Hematopoietic multipotent progenitor cell treated with erythropoietin and hydrocortisone succinate and interleukin-3 and kit ligand, for 6 days (in vitro differentiated cells): ENCODE results near the gene BUB1B.
A peak's percentile ranks its signal among the peaks of the same experiment; 100 is the strongest.

ENCODE experiments used
- DNase-seq: peaks from one replicate; pipeline ENCODE4 v3.0.0-alpha.2; 2015

Gene BUB1B

GRCh38 chr15:40192942-40193341 is 32.1 kb downstream of the BUB1B start:
- no peak for DNase-seq

DNA sequence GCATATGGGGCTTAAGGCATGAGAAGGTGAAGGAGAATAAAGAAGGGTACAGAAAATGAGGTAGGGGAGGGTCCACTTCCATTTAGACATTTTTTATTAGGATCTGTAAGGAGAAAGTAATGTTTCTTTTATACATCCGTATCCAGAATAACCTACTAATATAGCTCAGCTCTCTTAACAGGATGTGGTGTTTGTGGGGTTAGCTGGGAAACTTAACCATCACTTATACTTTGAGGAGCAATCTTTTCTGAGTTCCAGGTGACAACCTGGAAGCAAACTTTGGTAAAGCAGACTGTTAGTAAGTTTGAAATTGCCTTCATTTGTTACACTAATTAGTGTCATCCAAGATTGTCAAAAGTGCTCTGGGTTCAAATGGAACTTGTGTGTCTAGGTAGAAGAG is 36.6 kb downstream of the BUB1B start:
- DNase-seq: no peak

GRCh38 chr15:40198355-40199085 is 37.7 kb downstream of the BUB1B start:
- DNase-seq: no peak

DNA sequence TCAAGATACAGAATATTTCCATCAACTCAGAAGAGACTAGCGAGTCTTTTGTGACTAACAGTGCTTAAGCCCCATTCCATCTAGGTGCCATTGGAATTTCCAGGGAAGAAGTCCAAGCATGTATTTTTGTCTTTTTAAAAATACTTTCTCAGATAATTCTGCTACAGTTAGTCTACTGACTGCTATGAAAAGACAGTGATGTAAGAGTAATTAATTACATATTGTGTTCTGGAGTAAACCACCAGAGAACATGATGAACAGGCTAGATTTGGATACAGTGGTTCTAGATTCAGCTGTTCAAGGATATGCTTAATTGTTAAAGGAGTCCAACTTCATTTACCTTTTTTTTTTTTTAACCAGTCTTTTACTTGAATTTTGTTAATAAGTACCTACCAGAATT is 43.2 kb downstream of the BUB1B start:
- no peak for DNase-seq

- DNase-seq: peak; percentile 91
Measured at GRCh38 chr15:40217166-40217824, 56.4 kb downstream of the BUB1B start.

GRCh38 chr15:40219801-40220200 is 58.9 kb downstream of the BUB1B start:
- no peak for DNase-seq

GRCh38 chr15:40222131-40222530 is 61.3 kb downstream of the BUB1B start:
- no peak for DNase-seq

DNA sequence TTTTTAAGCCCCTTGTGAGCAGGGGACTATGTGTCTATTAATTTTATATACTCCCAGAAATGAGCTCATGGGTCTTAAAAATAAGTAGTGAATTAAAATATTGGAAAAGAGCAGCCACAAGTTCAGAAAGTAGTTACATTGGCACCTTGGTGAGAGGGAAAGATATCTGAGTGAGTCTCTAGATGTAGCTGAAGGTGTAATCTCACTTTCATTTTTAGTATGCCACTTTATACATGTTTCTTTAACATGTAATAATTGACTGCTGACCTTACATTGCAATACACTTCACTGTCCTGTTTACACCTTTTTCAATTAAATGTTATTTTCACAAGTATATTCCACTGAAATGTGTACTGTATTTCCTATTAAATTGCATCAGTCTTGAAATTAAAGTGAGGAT is 65.9 kb downstream of the BUB1B start:
- DNase-seq: no peak

DNA sequence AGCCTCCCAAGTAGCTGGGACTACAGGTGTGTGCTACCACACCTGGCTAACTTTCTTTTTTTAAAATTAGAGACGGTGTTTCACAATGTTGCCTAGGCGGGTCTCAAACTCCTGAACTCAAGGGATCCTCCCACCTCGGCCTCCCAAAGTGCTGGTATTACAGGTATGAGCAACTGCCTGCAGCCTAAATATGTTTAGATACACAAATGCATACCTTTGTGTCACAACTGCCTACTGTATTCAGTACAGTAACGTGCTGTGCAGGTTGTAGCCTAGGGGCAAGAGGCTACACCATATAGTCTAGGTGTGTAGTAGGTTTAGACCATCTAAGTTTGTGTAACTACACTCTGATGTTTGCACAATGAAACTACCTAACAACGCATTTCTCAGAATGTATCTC is 68.4 kb downstream of the BUB1B start:
- DNase-seq: no peak

DNA sequence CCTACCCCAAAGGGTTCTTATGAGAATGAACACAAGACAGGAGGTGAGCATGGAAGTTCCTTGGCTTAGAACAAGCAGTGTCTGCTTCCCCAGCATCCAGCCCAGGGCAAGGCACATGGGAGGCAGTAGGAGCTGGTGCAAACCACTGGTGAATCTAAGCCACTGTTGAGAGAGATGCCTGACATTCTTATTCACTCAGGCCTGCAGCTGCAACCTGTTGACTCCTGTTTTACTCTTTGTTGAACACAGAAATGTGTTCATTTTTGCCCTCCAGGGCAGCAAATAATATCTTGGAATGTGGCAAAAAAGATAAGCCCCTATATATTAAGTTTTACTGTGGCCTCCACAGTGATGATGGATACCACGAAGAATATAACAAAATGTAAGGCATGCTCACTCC is 69.1 kb downstream of the BUB1B start:
- DNase-seq: no peak

- DNase-seq: no peak
Measured at GRCh38 chr15:40232625-40233070, 71.8 kb downstream of the BUB1B start.

GRCh38 chr15:40233727-40234577 is 73.1 kb downstream of the BUB1B start:
- DNase-seq: no peak

- DNase-seq: no peak
Measured at GRCh38 chr15:40234783-40235182, 73.9 kb downstream of the BUB1B start.

- DNase-seq: peak; percentile 54
Measured at GRCh38 chr15:40235201-40235885, 74.5 kb downstream of the BUB1B start.

- DNase-seq: peak; percentile 65
Measured at GRCh38 chr15:40238532-40239403, 77.9 kb downstream of the BUB1B start, which contains the start of gene PAK6. Gene PAK6 (plus strand): TSS chr15:40239063. CDS start chr15:40264786, 25,723 bp downstream.

GRCh38 chr15:40239404-40239692 is 78.5 kb downstream of the BUB1B start:
- no peak for DNase-seq

DNA sequence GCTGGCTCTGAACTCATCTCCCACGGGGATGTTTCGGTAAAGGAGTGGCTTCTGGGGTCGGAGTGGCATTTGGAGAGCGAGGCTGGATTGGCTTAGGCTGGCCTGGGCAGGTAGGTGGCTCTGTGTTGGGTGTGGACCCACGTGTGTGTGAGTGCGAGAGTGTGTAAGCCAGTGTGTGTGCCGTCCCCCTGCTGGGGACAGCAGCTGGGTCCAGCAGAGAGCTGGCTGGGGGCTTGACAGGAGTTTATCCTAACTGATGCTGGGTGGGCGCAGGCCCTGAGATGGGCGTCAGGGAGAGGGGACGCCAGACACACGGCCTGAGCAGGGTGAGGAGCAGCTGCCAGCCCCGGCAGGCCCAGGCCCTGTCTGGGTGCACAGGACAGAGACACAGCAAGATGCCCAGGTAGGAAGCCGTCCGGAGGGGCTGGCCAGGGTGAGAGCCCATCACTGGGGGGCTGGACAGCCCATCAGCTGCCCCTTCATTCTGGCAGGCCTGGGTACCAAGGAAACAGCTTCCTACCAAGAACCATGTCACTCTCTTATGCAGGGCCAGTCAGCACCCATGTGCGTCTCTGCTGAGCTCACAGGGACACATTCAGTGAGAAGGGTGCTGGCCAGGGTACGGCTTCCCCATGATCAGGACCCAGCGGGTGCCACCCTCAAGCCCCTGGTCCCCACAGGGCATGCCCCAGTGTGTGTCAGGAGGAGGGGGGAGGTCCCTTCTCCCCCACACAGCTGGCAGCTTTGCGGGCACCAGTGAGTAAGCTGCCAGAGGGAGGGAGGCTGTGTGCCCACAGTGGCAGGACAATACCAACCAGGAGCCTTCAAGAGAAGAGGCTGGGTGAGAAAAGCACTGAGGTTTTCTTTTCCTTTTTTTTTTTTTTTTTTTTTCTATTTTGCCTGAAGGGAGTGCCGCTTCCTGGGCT is 79.1 kb downstream of the BUB1B start:
- no peak for DNase-seq

DNA sequence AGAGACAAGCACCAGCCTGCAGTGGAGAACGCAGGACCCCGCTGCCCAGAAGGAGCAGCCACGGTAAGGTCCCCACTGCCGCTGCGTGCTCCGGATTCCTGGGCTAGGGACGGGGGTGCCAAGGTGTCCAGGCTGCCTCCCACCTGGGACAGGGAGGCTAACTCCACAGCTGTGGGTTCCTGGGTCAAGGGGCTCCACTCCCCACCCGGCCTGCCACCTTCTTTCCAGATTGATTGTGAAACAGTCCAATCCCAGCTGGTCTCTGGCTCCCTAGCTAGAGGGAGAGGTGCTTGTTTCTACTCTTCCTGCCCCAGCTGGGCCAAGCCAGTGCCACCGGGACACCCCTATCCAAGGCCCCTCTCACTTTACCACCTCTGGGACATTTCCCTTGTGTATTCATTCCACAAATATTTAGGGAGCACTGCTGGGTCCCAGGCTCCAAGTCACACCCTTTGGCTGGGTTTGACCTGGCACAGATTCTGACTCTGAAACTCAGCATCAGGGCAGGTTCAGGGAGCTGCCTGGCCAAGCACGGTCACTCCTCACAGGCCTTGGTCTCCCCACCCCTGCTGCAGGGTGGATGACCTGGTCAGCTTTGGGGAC is 79.9 kb downstream of the BUB1B start:
- no peak for DNase-seq

- DNase-seq: no peak
Measured at GRCh38 chr15:40241269-40242212, 80.7 kb downstream of the BUB1B start.
